ENCODE results near the gene CREB3. TPM values are rescaled to one million over a fixed set of nuclear protein-coding genes. Genes with fewer than 3 reads are reported as not detected.

The CREB3 gene
- total and polyA plus RNA-seq, 2 of the 4 experiments (the other 2 are of a cell fraction) = 60.7 to 106 TPM

GRCh38 chr9:35716230-35716629 lies 16.2 kb upstream of the CREB3 start:
- CTCF ChIA-PET = interaction anchor here (1.8 kb wide), 1 partner anchor 20 kb away, joined by 6 read pairs; no protein-coding TSS in a partner anchor
- no peak overlapping the region for H3K18ac ChIP-seq (ENCODE audit: low read depth, low read length)
- no peak overlapping the region for H2AK9ac ChIP-seq (replicated peaks; ENCODE audit: low read depth, low read length, poor library complexity)
- H3K23ac ChIP-seq (ENCODE audit: low read depth, low read length) = no peak overlapping the region; the same call in 1 of the 2 replicates
- no peak overlapping the region for H2BK20ac ChIP-seq (ENCODE audit: low read depth, low read length)
- peaks cover 40 to 75% of the 10 kb centered on the region in 2 experiments for H3K79me1 ChIP-seq (ENCODE audit: low read depth in 1 of 2, low read length in 2 of 2)
- TF ChIP-seq CEBPB (IDR thresholded peaks at IDR 0.05; ENCODE audit: low read depth, low read length) (no peak), MAFK (IDR thresholded peaks at IDR 0.05; ENCODE audit: low read depth, low read length) (no peak), CHD1 (IDR thresholded peaks at IDR 0.05; ENCODE audit: low read depth, low read length) (no peak), CTCF (conservative IDR thresholded peaks at IDR 0.05; ENCODE audit: low read depth, low read length) (no peak), ELK1 (IDR thresholded peaks at IDR 0.05; ENCODE audit: borderline replicate concordance, low read depth, low read length) (no peak), SMC3 (IDR thresholded peaks at IDR 0.05; ENCODE audit: low read depth, low read length) (no peak), RAD21 (IDR thresholded peaks at IDR 0.05; ENCODE audit: low read length) (no peak), POLR2A (IDR thresholded peaks at IDR 0.05; ENCODE audit: low read depth, low read length) (no peak), MXI1 (IDR thresholded peaks at IDR 0.05; ENCODE audit: borderline replicate concordance, low read depth, low read length) (no peak), BHLHE40 (IDR thresholded peaks at IDR 0.05; ENCODE audit: low read depth, low read length) (no peak), FOS (IDR thresholded peaks at IDR 0.05; ENCODE audit: low read depth, low read length) (no peak), RFX5 (IDR thresholded peaks at IDR 0.05; ENCODE audit: low read depth, low read length) (no peak), USF2 (IDR thresholded peaks at IDR 0.05; ENCODE audit: low read depth, low read length) (no peak), RCOR1 (IDR thresholded peaks at IDR 0.05; ENCODE audit: insufficient replicate concordance, low read length) (no peak), NFE2L2 (IDR thresholded peaks at IDR 0.05; ENCODE audit: low read depth, low read length) (no peak), MAZ (IDR thresholded peaks at IDR 0.05; ENCODE audit: borderline replicate concordance, low read depth, low read length) (no peak)
- H3K9me3 ChIP-seq (ENCODE audit: control insufficient read depth, insufficient read depth, low read length) = no peaks in the 10 kb centered on the region
- H3K4ac ChIP-seq (ENCODE audit: low read depth, low read length) = no peak overlapping the region
- no peak overlapping the region for H3K4me3 ChIP-seq (ENCODE audit: insufficient read depth, low read depth, low read length)
- POLR2A ChIA-PET (ENCODE audit: unreplicated experiment) = interaction anchor here (1.5 kb wide), 1 partner anchor 12 kb away, joined by 5 read pairs; no protein-coding TSS in a partner anchor
- H2AK5ac ChIP-seq (ENCODE audit: low read depth, low read length) = no peak overlapping the region
- no peak overlapping the region for H3K4me2 ChIP-seq (ENCODE audit: low read depth, low read length)
- H3K56ac ChIP-seq (ENCODE audit: extremely low read depth, insufficient read depth, low read length) = no peak overlapping the region
- H2AFZ ChIP-seq (replicated peaks; ENCODE audit: low read length, poor library complexity) = no peak overlapping the region
- no peaks in the 10 kb centered on the region; the same call in 1 of the 2 replicates for H3K9me1 ChIP-seq (ENCODE audit: insufficient read depth, low read length)
- peaks cover 89% of the 10 kb centered on the region for H3K36me3 ChIP-seq (ENCODE audit: control insufficient read depth, insufficient read depth, low read length)
- no peak overlapping the region for H2BK5ac ChIP-seq (ENCODE audit: low read depth, low read length, poor library complexity, severe bottlenecking)
- H3K27me3 ChIP-seq (ENCODE audit: control insufficient read depth, insufficient read depth, low read length) = no peaks in the 10 kb centered on the region
- H3K9ac ChIP-seq (ENCODE audit: low read depth, low read length) = no peak overlapping the region
- no peak overlapping the region for H2BK15ac ChIP-seq (ENCODE audit: low read depth, low read length)
- dilution Hi-C loops (cut with HindIII; ENCODE audit: low sequenced_read_pairs, unreplicated experiment) (no loop called here), intact Hi-C loops (cut with micrococcal nuclease) (no loop called here), in situ Hi-C loops (cut with MboI; ENCODE audit: low sequenced_read_pairs) (no loop called here)
- H4K20me1 ChIP-seq (ENCODE audit: insufficient read depth, low read length) = peaks cover 35% of the 10 kb centered on the region
- 94% methylated on average over 2 of the region's 4 CpGs; no CpG with 5 or more reads in 1 of the 2 experiments for WGBS, 2 experiments (ENCODE audit: extremely low coverage in 2 of 2, insufficient read length in 1 of 2)
- no TSS peak for BruUV-seq (replicated peaks)
- H3K27ac ChIP-seq (ENCODE audit: insufficient read depth, low read length) = no peak overlapping the region
- H4K8ac ChIP-seq (ENCODE audit: low read depth in 2 of 2, low read length in 2 of 2) = no peak overlapping the region
- H2BK120ac ChIP-seq (ENCODE audit: low read depth, low read length) = no peak overlapping the region
- H3K4me1 ChIP-seq (ENCODE audit: control insufficient read depth, insufficient read depth, low read length) = no peaks in the 10 kb centered on the region
- DNase-seq (no peak), ATAC-seq (ENCODE audit: low read depth) (peak; percentile 31)
- no peak overlapping the region for H3K14ac ChIP-seq (replicated peaks; ENCODE audit: low read depth, low read length)
- H4K5ac ChIP-seq (ENCODE audit: low read depth, low read length) = no peak overlapping the region
- H4K91ac ChIP-seq (ENCODE audit: insufficient read depth, low read depth, low read length) = no peak overlapping the region

Data from IMR-90 (cell line).